Right lobe of liver (tissue), 6 donors: ENCODE data around the gene ASAP3. TPM values are rescaled to one million over a fixed set of nuclear protein-coding genes. Genes with fewer than 3 reads are reported as not detected.
A peak's percentile ranks its signal among the peaks of the same experiment; 100 is the strongest.

Experiments
- ATAC-seq, 4 donors: fragments of 200-7000 bp; cut with Tn5 transposase; one replicate each; pipeline ENCODE4 v1.9.1; 2020; ENCODE audit warnings: mild to moderate bottlenecking in 4 of 4, moderate library complexity in 4 of 4
- DNase-seq, 3 donors: peaks; one replicate each; pipeline ENCODE4 v3.0.0-alpha.2; 2020
- H3K27ac ChIP-seq, 3 donors: fragments of 200-600 bp; one replicate each; pipeline ENCODE4 v1.8.0; 2022
- H3K27me3 ChIP-seq, 2 donors: fragments of 200-600 bp; one replicate each; pipeline ENCODE4 v1.8.0; 2022
- H3K36me3 ChIP-seq, 4 donors: fragments of 200-600 bp; sonication (generic) in 1 of 4; one replicate each; pipeline versions ENCODE4 v1.5.1 to v1.8.0; 2017 to 2022; ENCODE audit warnings: control low read depth in 1 of 4
- H3K4me1 ChIP-seq, 4 donors: fragments of 200-600 bp; sonication (generic) in 1 of 4; one replicate each; pipeline versions ENCODE4 v1.5.1 to v1.8.0; 2017 to 2022; ENCODE audit warnings: control low read depth in 1 of 4
- H3K4me3 ChIP-seq, 3 donors: fragments of 200-600 bp; one replicate each; pipeline ENCODE4 v1.8.0; 2022
- H3K9me3 ChIP-seq, 4 donors: fragments of 200-600 bp; sonication (generic) in 1 of 4; one replicate each; pipeline versions ENCODE4 v1.5.1 to v1.8.0; 2017 to 2022; ENCODE audit warnings: control low read depth in 1 of 4
- CTCF ChIP-seq, 4 donors: fragments of 200-600 bp in 3 of 4; fragments of 450-650 bp in 1 of 4; IDR thresholded peaks; one replicate each; pipeline versions ENCODE4 v1.5.1 to v1.8.0; 2016 to 2022; ENCODE audit warnings: antibody characterized with exemption in 4 of 4, mild to moderate bottlenecking in 2 of 4
- POLR2A ChIP-seq: fragments of 450-650 bp; IDR thresholded peaks from one replicate; pipeline ENCODE4 v1.6.1; 2017; ENCODE audit warnings: antibody characterized with exemption, mild to moderate bottlenecking
- WGBS: methylation state at CpG from one replicate; pipeline ENCODE4 v1.1.6; 2018; ENCODE audit warnings: low coverage, low lambda C conversion rate; ENCODE audit not compliant: insufficient coverage; ENCODE audit errors: missing lambda C conversion rate; 5-methylcytosine and 5-hydroxymethylcytosine counted together
- intact Hi-C, 2 donors: fragments of 100-400 bp; cut with DNase I; formaldehyde crosslinking; loops; one replicate each; pipeline versions ENCODE4 v1.11.2 to v1.14.1; 2022
- total RNA-seq, 6 experiments: library from RNA; depleted of rRNA in 2 of 6; stranded (reverse); fragments of >200 nt in 2 of 6; fragmentation: NEBNext Ultra II Directional in 3 of 6; extraction: Animal tissue kit (Norgen Biotek cat#: 25700) in 3 of 6; gene quantifications; one replicate each; pipeline versions ENCODE4 v1.1.0 to v1.2.4, GENCODE V29; 2016 to 2023
- donor health status: DM: no; HTN: yes; CAD: no.
- donor health status: DM: no; HTN: no; CAD: no.
- donor health status: DM: no; HTN: no; CAD: no.
- donor health status: DM: no; HTN: yes; CAD: no.
- donor health status: DM: no; HTN: yes; CAD: no.

Gene ASAP3
- total RNA-seq, 6 experiments from 2014 or later = 12.3 to 22.1 (median 16.6) TPM

GRCh38 chr1:23485002-23485332, 988 bp upstream of the ASAP3 start:
- no peaks in the 10 kb centered on the region for H3K36me3 ChIP-seq
- peak overlapping the region in 1 of 3 donors; percentile 93 for H3K4me3 ChIP-seq
- peaks cover 0 to 7% (median under 1%) of the 10 kb centered on the region in 4 donors for H3K4me1 ChIP-seq
- H3K27me3 ChIP-seq = no peaks in the 10 kb centered on the region
- DNase-seq (no peak), ATAC-seq (no peak)
- intact Hi-C loops = loop anchor here in 1 of 2 donors (10.0 kb wide), 1 partner anchor 60 kb away; the partner anchor contains the start of gene TCEA3
- no peak overlapping the region for H3K27ac ChIP-seq
- TF ChIP-seq CTCF (IDR thresholded peaks at IDR 0.05) = no peak
- TF ChIP-seq POLR2A = no peak
- 60% methylated on average over 7 of the region's 7 CpGs for WGBS
- no peaks in the 10 kb centered on the region for H3K9me3 ChIP-seq

- Histone ChIP-seq H3K9me3 (no peaks in the 10 kb centered on the region), H3K27ac (peak overlapping the region in 1 of 3 donors; percentile 73), H3K4me1 (peaks cover 0 to 12% (median 3%) of the 10 kb centered on the region in 4 donors), H3K36me3 (no peaks in the 10 kb centered on the region), H3K4me3 (peak overlapping the region; percentile 79 to 93 (median 87)), H3K27me3 (no peaks in the 10 kb centered on the region)
- DNase-seq (peak; percentile 92 to 93 (median 92)), ATAC-seq (peak; percentile 87 to 93 (median 88))
- TF ChIP-seq POLR2A = no peak
- TF ChIP-seq CTCF (IDR thresholded peaks at IDR 0.05) = no peak
- WGBS = 13% methylated on average over 27 of the region's 54 CpGs
- intact Hi-C loops = loop anchor here in 1 of 2 donors (10.0 kb wide), 1 partner anchor 60 kb away; the partner anchor contains the start of gene TCEA3
These were observed 448 bp upstream of the ASAP3 start for GRCh38 chr1:23484253-23485001.

GRCh38 chr1:23481904-23482303, 2.1 kb downstream of the ASAP3 start:
- H3K4me1 ChIP-seq = peaks cover 0 to 32% (median 12%) of the 10 kb centered on the region in 4 donors
- H3K9me3 ChIP-seq = no peaks in the 10 kb centered on the region
- H3K27ac ChIP-seq = peak overlapping the region in 1 of 3 donors; percentile 8
- 85% methylated on average over 6 of the region's 6 CpGs for WGBS
- DNase-seq = no peak
- no peak for TF ChIP-seq POLR2A
- TF ChIP-seq CTCF (IDR thresholded peaks at IDR 0.05) = no peak
- intact Hi-C loops = loop anchor here in 1 of 2 donors (10.0 kb wide), 1 partner anchor 57 kb away; the partner anchor contains the start of gene TCEA3
- no peak overlapping the region for H3K4me3 ChIP-seq
- no peaks in the 10 kb centered on the region for H3K27me3 ChIP-seq
- H3K36me3 ChIP-seq = no peaks in the 10 kb centered on the region
- ATAC-seq = no peak

GRCh38 chr1:23481026-23481597, 2.9 kb downstream of the ASAP3 start:
- intact Hi-C loops = loop anchor here in 1 of 2 donors (10.0 kb wide), 1 partner anchor 56 kb away; the partner anchor contains the start of gene TCEA3
- no peak for TF ChIP-seq CTCF (IDR thresholded peaks at IDR 0.05)
- TF ChIP-seq POLR2A = no peak
- H3K9me3 ChIP-seq = no peaks in the 10 kb centered on the region
- peak overlapping the region in 1 of 3 donors; percentile 76 for H3K27ac ChIP-seq
- H3K4me1 ChIP-seq = peaks cover 0 to 37% (median 13%) of the 10 kb centered on the region in 4 donors
- H3K27me3 ChIP-seq = no peaks in the 10 kb centered on the region
- H3K4me3 ChIP-seq = no peak overlapping the region
- ATAC-seq = no peak
- 53% methylated on average over 3 of the region's 7 CpGs for WGBS
- DNase-seq = no peak
- H3K36me3 ChIP-seq = no peaks in the 10 kb centered on the region
